Inferior parietal cortex (tissue), 1 donor: Measurements from ENCODE around the gene SLCO2B1.
"Not testable (repeated sequence)": the region's sequence is repeated elsewhere in the genome, so short reads cannot be mapped to it uniquely, and the experiment has no call there.

Experiments used
- DNase-seq: peaks from one replicate; pipeline ENCODE4 v3.0.0-alpha.2; 2016; ENCODE audit errors: extremely low spot score

SLCO2B1 gene

GRCh38 chr11:75150879-75151278, at the start of gene SLCO2B1:
SLCO2B1 (plus strand) TSS chr11:75151107; CDS start chr11:75151382, 275 bp downstream.
- DNase-seq, result no peak

- DNase-seq, result no peak
Observed at GRCh38 chr11:75101424-75102128, 49.3 kb upstream of the SLCO2B1 start.

GRCh38 chr11:75103380-75104026, 47.4 kb upstream of the SLCO2B1 start:
- DNase-seq, result peak; percentile 15

- DNase-seq, result peak; percentile 8
Observed at GRCh38 chr11:75105462-75105925, 45.4 kb upstream of the SLCO2B1 start.

- not testable (repeated sequence) for DNase-seq
Observed at GRCh38 chr11:75105967-75106681, 44.8 kb upstream of the SLCO2B1 start.

- no peak for DNase-seq
Observed at GRCh38 chr11:75107187-75107586, 43.7 kb upstream of the SLCO2B1 start.

- no peak for DNase-seq
Observed at GRCh38 chr11:75112200-75112599, 38.7 kb upstream of the SLCO2B1 start.

- no peak for DNase-seq
Observed at GRCh38 chr11:75113030-75113429, 37.9 kb upstream of the SLCO2B1 start.

- no peak for DNase-seq
Observed at GRCh38 chr11:75114465-75114864, 36.4 kb upstream of the SLCO2B1 start.

GRCh38 chr11:75118577-75118976, 32.3 kb upstream of the SLCO2B1 start:
- DNase-seq, result no peak

- no peak for DNase-seq
Observed at GRCh38 chr11:75126564-75126963, 24.3 kb upstream of the SLCO2B1 start.

- no peak for DNase-seq
Observed at GRCh38 chr11:75132080-75132479, 18.8 kb upstream of the SLCO2B1 start.

GRCh38 chr11:75133976-75134375, 16.9 kb upstream of the SLCO2B1 start:
- DNase-seq, result no peak

- no peak for DNase-seq
Observed at GRCh38 chr11:75135021-75135650, 15.8 kb upstream of the SLCO2B1 start.

GRCh38 chr11:75135651-75136050, 15.3 kb upstream of the SLCO2B1 start:
- DNase-seq, result no peak

- DNase-seq, result peak; percentile 61
Observed at GRCh38 chr11:75140269-75141138, 10.4 kb upstream of the SLCO2B1 start.

GRCh38 chr11:75141166-75141565, 9.7 kb upstream of the SLCO2B1 start:
- no peak for DNase-seq

- DNase-seq, result peak; percentile 72
Observed at GRCh38 chr11:75142714-75143419, 8.0 kb upstream of the SLCO2B1 start.

- DNase-seq, result no peak
Observed at GRCh38 chr11:75143420-75143731, 7.5 kb upstream of the SLCO2B1 start.

GRCh38 chr11:75144716-75145014, 6.2 kb upstream of the SLCO2B1 start:
- DNase-seq, result no peak
